NCI-H2196 (cell line): ENCODE results near the gene ERCC5.

Source experiments
- DNase-seq: peaks from one replicate; lab custom pipeline; 2025; ENCODE audit not compliant: unreplicated experiment; lab: John Stamatoyannopoulos, UW

Gene ERCC5

DNA sequence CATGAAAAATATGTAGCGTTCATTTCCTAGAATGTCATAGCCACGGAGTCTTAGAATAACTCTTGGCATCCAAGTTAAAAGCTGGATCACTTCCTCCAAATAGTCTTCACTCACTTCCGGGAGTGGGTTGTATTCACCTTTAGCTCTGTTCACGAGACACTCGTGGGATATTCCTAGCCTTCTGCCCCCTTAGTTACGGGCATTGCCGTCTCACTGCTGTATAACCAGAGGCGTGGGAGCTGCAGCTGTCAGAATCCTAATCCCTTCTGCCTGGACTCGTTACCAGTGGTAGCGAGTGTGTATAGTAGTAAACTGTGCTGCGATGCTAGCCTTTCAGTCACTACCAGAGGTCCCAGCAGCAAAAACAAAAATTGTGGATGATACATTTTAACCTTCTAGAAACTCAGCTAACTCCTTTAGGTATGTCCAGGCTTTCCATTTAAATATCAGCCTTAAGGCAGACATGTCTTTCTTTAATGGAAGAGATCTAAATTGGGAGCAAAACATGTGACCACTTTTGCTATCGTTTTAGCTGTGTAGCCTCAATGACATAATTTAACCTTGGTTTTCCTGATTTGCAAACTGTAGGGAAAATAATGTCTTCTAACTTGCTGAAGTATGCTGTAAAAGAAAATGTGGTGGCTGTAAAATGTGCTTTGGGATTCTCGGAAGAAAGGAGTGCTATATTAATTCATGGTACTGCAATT is 34.1 kb downstream of the ERCC5 start:
- no peak for DNase-seq

- no peak for DNase-seq
Observed at GRCh38 chr13:102881819-102882686, 36.2 kb downstream of the ERCC5 start.

DNA sequence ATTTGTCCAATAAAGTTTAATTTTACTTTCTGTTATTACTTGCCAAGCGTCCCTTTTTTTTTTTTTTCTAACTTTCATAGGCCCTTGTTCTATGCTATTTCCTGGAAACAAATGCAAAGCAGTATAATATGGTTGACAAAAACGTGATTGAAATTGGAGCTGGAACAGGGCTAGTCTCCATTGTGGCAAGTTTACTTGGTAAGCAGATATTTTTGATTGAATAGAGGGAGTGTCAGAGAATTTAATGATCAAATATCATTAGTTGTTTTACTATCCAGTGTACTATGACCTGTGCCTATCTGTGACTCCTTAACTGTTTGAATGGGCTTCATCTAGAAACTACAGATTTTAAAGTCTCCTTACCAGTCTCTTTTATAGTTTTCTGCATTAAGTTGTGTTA is 46.7 kb downstream of the ERCC5 start:
- DNase-seq = no peak

- DNase-seq = no peak
Observed at GRCh38 chr13:102897371-102898138, 51.7 kb downstream of the ERCC5 start.

GRCh38 chr13:102900193-102900608 is 54.4 kb downstream of the ERCC5 start:
- DNase-seq = no peak

GRCh38 chr13:102901056-102901455 is 55.2 kb downstream of the ERCC5 start:
- DNase-seq = no peak

- no peak for DNase-seq
Observed at GRCh38 chr13:102901615-102902305, 55.9 kb downstream of the ERCC5 start.

DNA sequence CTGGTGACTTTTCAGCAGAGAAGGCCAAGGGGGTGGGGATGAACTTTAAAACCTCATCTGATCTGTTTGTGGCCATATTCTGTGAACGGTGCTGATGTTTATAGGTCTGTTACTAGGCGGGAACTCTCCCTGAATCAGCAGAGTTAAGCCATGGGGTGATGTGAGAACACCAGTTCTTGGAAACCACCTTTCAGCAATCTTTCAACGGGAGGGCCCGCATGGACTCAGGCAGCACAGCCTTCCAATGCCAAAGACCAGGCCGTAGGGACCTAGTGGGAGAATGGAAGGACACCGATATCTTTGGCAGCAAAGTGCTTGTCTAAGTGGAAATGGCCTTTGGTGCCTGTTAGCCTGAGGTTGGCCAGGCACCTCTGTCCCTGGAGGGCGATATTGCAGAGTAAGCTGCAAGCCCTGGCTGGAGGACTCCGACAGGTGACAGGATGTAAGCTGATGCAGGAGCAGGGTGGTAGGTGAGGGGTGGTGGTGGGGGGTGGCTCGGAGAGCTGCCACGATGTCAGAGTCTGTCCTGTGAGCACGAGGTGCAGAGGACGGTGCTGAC is 57.0 kb downstream of the ERCC5 start:
- no peak for DNase-seq

- peak; percentile 0 for DNase-seq
Observed at GRCh38 chr13:102903659-102904407, 58.0 kb downstream of the ERCC5 start.

DNA sequence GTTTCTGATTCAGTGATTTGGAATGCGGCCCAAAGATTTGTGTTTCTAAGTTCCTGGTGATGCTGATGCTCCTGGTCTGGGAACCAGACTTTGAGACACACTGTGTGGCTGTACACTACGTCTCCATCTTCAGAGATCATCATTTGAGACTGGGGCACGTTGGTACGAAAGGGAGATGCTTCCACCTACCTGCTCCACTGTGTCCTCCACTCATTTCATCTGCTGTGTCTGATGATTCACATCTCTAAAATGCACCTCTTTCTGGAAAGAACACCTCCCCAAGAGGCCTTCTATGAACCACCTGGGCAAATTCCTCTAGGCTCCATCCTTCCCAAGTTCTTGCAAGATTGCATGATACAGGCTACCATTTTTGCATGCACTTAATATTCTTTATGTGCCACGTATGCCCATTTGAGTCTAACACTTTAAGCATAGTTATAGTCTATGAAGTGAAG is 58.6 kb downstream of the ERCC5 start:
- DNase-seq = no peak

DNA sequence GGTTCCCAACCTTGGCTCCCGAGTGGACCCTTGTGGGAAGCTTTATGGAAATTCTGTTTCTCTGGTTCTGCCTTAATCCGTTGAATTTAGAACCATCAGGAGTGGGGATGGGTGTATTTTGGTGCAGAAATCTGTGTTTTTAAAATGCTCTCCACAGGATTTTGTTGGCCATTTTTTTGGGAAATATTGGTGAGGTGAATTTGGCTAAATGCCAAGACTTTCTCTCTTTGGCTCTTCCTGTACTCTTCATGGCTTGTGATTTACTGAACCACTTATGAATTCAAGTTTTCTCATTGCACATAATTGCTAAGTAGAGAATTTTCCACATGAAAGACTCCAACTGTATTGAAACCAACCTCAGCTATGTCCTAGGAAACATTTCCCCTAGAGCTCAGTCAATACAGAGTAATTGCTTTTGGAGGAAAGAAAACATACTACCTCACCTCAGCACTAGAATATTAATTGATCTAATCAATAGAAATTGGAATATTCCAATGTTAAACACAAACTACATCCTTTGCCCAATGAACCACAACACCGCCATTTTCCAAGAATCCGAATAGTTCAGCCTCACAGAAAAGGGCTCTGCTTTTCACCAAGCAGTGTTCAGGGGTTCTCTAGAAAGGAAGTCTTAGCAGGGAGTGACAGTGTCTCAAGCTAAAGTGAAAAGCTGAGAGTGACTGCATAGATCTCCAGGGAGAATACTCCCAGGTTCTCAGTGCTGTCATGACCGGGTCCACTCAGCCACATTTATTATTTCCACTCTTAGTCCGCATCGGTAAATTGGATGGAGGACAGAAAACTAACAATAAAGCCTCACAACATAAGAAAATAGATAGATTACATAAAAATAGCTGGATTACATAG is 60.3 kb downstream of the ERCC5 start:
- DNase-seq = no peak

GRCh38 chr13:102907016-102907756 is 61.4 kb downstream of the ERCC5 start:
- no peak for DNase-seq

- no peak for DNase-seq
Observed at GRCh38 chr13:102907886-102908515, 62.2 kb downstream of the ERCC5 start.

DNA sequence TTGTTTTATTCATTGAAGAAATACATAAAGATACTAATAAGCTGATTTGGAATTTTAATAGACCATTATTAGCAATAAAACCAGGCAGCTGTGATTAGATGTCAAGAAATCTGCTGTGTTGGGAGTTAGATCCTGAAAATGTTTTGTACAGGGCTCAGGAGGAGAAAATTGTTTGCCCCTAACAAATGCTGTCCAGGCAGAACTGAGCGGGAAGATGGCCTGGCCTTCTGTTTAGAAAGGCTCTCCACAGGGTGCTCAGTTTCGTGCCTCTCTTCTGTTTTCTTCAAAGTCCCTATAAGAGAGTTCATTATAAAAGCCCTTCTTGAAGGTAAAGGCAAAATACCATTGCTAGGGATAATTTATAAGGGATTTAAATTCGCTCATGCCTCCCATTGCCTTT is 64.1 kb downstream of the ERCC5 start:
- DNase-seq = no peak

DNA sequence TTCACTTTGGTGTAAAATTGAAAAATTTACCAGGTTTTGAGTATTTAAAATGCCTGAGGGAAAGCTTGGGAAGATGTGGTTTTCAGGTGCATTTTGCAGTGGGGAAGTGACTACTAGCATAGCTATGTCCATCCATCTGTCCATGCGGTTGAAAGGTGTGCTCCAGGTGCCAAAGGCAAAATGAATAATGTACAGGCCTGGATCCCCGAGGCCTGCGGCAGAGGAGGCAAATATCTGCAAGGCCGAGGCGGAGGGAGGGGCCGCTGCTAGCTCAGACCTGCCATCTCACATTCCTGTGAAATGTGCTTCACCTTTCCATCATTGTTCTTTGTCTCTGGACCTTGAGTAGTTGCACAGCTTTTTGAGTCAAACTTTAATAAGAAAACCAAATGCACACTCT is 65.5 kb downstream of the ERCC5 start:
- DNase-seq = no peak

DNA sequence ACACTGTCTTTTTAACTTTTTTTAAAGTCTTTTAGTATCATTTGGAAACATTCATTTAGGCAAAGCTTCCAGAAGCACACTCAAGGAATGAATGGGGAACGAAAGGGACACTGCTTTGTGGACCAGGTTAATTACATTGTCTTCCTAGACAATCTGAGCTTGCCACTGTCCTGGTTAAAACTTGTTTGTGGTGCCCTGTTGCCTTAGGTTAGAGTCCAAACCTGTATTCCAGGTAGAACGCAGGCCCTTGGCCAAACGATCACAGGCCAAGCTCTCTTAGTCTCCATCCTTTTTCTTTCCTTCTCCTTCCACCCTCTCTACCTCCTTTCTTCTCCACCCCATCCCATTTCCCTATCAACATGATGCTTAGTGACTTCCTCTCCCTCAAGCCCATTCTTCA is 66.8 kb downstream of the ERCC5 start:
- no peak for DNase-seq

DNA sequence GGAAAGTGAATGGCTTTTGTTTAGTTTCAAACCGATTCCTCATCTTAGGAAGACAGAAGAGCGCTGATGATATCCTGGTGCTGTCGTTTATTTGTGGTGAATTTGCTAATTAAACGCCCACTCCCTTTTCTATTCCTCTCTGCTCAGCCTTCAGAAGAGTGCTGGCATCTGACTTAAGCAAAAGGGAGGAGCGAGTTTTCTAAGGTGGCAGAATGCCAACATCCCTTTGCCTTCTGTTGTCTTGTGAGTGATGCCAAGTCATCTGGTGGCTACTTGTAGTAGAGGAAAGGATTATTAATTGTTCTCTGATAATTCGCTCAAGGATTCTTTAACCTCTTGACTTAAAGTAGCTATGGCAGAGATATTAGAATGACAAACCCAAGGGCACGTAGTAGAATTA is 68.1 kb downstream of the ERCC5 start:
- no peak for DNase-seq
